ENCODE data around the gene DAGLB.

GRCh38 chr7:6480323-6480660 lies 32.5 kb upstream of the DAGLB start:
- TF ChIP-seq CTCF (IDR thresholded peaks at IDR 0.05) = no peak
- TF ChIP-seq POLR2A (IDR thresholded peaks at IDR 0.05) = no peak

Data from tibial nerve (tissue), 3 donors.